HS-27A (cell line): Measurements from ENCODE around the gene GRIK5.
"Not testable (repeated sequence)": the region's sequence is repeated elsewhere in the genome, so short reads cannot be mapped to it uniquely, and the experiment has no call there.

ENCODE experiments used
- DNase-seq: peaks from one replicate; pipeline ENCODE4 v3.0.0-alpha.2; 2012; ENCODE audit warnings: low read depth, missing footprints

GRIK5 gene, protein sequence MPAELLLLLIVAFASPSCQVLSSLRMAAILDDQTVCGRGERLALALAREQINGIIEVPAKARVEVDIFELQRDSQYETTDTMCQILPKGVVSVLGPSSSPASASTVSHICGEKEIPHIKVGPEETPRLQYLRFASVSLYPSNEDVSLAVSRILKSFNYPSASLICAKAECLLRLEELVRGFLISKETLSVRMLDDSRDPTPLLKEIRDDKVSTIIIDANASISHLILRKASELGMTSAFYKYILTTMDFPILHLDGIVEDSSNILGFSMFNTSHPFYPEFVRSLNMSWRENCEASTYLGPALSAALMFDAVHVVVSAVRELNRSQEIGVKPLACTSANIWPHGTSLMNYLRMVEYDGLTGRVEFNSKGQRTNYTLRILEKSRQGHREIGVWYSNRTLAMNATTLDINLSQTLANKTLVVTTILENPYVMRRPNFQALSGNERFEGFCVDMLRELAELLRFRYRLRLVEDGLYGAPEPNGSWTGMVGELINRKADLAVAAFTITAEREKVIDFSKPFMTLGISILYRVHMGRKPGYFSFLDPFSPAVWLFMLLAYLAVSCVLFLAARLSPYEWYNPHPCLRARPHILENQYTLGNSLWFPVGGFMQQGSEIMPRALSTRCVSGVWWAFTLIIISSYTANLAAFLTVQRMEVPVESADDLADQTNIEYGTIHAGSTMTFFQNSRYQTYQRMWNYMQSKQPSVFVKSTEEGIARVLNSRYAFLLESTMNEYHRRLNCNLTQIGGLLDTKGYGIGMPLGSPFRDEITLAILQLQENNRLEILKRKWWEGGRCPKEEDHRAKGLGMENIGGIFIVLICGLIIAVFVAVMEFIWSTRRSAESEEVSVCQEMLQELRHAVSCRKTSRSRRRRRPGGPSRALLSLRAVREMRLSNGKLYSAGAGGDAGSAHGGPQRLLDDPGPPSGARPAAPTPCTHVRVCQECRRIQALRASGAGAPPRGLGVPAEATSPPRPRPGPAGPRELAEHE

GRCh38 chr19:42069619-42070351, at the start of gene GRIK5:
GRIK5 (minus strand) TSS chr19:42070206; CDS start chr19:42065770, 4,436 bp downstream.
- DNase-seq: no peak

DNA sequence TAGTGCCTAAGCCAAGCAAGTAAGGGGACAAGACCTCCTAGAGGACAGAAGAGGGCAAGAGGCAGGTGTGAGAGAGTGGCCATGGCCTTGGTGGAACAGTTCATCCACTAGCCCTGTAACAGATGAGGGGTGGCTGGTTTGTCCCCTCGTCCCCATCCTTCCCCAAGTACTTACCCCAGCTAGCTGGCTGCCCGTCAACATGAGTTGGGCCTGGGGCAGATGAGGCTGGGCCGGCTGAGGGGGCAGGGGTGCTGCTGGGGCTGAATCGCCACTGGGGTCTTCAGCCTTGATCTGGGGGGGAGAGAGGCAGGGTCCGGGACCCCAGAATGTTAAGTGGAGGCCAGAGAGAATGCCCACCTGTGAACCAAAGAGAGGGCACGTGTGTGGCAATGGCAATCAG, 47.1 kb upstream of the GRIK5 start:
- DNase-seq: no peak

DNA sequence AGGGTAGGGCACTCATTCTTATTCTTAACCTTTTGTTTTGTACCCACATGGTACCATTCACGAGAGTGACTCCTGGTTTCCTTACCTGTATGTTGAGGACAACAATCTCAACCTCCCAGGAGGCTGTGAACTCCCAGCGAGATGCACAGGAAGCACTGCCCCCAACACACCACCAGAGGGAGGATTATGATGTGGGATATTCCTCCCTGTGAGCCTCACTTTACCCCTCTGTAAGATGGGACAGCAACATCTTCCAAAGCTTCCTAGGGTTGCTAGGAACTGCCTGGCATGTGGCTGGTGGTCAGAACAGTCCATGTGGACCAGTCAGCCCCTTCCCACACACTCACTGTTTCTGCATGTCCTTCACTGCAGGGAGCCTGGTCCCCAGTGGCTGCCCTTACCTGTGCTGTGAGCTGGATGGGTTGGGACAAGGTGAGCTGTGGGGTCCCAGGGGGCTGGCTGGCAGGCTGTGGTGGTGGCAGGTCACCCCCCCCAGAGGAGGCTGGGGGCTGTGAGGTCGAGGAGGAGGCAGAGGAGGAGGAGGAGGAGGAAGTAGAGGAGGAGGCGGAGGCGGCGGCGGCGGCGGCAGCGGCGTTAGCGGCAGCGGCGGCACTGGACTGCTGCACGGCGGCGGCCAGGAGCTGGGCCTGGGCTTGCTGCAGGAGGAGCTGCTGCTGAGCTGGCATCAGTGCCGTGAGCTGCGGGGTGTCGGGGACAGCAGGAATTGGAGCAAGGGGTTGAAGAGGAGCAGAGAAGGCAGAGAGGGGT, 46.5 kb upstream of the GRIK5 start:
- no peak for DNase-seq

DNA sequence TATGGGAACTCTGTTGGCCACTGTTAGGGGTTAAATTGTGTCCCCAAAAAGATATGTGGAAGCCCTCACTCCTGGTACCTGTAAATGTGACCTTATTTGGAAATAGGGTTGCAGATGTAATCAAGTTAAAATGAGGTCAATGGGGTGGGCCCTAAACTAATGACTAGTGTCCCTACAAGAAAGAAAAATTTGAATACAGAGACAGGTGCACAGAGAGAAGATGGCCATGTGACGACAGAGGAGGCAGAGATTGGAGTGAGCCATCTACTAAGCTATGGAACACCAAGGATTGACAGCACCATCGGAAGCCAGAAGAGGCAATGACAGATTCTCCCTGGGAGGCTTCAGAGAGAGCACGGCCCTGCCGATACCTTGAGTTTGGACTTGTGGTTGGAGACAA, 45.7 kb upstream of the GRIK5 start:
- no peak for DNase-seq

DNA sequence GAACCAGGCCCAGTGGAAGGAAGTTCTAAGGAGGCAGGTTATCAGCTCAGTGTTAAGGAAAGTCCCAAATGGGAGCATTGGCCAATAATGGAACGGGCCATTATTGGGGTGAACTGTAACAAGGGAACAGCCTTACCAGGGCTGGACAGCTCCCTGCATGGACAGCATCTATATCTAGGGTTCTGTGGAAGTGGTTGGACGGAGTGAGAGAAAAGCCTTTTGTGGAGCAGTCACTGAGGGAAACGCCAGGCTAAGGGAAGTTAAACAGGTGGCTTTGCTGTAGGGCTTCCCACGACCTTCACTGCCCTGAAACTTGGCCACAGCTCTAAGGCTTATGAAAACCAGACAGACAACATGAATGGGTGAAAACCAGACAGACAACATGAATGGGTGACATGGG, 45.2 kb upstream of the GRIK5 start:
- no peak for DNase-seq

GRCh38 chr19:42114412-42114811, 44.4 kb upstream of the GRIK5 start:
- no peak for DNase-seq

- DNase-seq: peak; percentile 100
Observed at GRCh38 chr19:42113641-42114348, 43.8 kb upstream of the GRIK5 start.

DNA sequence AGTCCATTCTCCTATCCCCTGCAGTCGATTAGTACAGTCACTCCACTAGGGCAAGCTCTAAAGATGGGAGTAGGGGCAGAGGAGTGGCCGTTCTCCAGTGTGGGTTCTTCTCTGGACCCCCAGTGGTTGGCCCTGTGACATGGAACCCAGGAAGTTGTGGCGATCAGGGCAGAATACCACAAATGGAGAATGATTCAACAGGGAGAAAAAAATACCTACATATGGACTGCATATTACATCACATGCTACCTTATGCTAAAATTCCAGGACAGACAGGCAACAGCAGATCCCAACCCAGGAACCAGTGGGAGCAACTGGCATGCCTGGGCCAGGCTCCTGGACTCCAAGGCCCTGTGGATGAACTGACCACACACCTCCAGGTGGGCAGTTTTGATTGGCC, 41.8 kb upstream of the GRIK5 start:
- no peak for DNase-seq

- peak; percentile 82 for DNase-seq
Observed at GRCh38 chr19:42111384-42111783, 41.4 kb upstream of the GRIK5 start.

DNA sequence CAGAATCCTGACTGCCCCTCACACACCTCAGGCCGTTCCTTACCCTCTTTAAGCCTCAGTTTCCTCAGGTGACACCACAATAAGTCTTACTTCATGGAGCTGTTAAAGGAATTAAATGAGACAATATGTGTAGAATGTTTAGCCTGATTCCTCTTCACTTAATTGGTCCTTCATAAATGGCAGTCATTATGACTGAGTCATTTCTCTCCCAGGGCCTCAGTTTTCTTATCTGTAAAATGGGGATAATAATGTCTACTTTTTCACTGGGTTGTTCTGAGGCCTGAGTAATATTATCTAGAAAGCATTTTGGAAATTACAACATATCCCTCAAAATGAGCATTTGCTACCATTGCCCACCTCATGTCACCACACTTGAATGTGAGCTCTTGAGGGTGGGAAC, 40.7 kb upstream of the GRIK5 start:
- no peak for DNase-seq

DNA sequence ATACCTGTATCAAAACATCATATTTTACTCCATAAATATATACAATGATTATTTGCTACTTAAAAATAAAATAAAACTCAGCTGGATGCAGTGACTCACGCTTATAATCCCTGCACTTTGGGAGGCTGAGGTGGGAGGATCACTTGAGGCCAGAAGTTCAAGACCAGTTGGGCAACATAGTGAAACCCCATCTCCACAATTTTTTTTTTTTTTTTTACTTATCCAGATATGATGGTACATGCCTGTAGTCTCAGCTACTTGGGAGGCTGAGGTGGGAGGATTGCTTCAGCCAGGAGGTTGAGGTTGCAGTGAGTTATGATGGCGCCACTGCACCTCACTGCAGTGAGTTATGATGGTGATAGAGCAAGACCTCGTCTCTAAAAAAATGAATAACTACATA, 39.9 kb upstream of the GRIK5 start:
- no peak for DNase-seq

DNA sequence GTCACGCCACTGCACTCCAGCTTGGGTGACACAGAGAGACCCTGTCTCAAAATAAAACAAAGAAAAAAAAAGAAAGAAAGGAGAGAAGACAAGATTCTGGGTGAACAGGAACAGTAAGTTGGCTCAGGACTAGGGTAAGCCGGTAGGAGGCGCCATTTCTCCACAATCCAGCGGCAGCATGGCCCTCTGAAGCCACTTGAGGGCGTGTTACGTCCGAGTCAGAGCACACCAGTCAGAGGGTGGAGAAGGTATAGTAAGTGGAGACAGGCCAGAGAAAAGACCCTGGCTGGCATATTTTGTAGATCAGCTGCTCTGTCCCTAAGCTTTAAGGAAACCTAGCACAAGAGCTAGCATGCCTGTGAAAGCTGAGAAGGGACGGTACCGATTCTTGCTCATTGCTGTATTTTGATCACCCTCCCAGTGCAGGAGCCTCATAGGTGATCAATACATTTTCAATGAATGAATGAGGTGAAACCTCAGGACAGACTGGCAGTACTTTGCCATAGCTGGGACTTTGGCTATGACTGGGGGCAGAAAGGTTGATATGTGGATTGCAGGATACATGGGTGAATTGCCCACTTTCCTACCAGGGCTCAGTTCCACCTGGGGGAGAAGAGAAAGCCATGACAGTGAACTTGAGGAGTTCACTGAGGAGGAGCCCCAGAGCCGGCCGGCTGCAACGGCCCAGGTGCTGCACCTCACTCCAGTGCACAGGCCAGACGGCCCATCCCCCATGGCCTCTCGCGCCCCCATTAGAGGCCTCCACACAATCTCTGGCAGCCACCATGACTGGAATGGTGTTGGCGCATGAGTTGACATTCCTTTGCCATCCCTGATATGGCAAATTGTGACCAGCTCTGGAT, 38.8 kb upstream of the GRIK5 start:
- peak; percentile 87 for DNase-seq

DNA sequence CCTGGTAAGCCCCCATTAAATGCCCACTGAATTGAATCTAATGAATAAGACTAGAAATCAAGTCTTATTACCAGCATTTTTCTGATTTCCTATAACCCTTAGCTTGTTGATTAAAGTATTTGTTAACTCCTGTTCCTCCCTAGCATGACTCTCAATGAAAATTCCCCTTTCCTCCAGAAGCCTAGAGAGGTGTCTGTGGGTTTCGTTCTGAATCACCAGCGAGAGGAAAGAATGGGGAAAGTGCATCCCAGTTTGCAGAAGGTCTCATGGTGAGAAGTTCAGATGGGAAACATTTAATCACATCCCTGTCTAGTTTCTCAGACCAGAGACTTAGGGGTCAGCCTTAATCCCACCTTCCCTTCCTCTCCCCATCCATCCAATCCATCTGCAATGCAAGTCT, 35.4 kb upstream of the GRIK5 start:
- DNase-seq: no peak

DNA sequence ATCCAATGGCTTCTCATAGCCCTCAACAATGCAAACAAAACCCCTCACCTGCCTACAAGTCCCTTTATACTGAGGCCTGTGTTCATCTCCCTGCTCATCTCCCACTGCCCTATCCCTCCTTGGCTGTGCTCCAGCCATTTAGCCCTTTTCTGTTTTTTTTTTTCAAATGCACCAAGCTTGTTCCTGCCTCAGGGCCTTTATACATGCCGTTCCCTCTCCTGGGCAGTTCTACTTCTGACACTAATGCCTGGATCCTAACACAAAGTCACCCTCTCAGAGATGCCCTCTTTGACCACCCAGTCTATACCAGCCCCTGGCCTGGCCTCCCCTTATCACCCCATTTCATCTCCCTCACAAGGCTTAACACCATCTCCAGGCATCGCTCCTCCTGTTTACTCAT, 32.9 kb upstream of the GRIK5 start:
- no peak for DNase-seq

- not testable (repeated sequence) for DNase-seq
Observed at GRCh38 chr19:42100241-42100640, 30.2 kb upstream of the GRIK5 start.

DNA sequence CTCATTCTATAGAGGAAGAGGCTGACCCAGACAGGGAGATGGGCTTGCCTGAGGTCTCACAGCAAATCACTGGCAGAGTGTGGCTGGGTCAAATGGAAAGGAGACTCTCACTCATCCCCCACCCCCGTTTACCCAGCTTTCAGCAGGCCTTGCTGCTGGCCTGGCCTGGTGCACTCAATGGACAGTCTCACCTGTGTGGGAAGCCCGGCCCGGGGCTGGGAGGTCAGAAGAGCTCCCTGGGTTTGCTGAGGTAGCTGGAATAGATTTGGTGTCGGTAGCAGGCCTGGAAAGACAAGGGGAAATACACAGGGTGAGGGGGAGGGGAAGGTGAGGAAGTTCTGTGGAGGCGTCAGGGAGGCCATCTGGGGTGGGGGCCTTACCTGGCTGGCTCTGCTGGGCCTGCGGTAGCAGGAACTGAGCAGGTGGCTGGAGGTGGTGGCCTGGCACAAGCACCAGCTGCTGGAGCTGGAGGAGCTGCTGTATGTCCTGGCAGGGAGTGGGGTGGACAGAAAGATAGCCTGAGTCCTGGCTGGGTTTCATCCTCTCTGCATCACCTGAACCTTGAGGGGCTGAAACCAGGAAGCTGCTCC, 29.4 kb upstream of the GRIK5 start:
- no peak for DNase-seq

GRCh38 chr19:42098781-42099180, 28.8 kb upstream of the GRIK5 start:
- no peak for DNase-seq

DNA sequence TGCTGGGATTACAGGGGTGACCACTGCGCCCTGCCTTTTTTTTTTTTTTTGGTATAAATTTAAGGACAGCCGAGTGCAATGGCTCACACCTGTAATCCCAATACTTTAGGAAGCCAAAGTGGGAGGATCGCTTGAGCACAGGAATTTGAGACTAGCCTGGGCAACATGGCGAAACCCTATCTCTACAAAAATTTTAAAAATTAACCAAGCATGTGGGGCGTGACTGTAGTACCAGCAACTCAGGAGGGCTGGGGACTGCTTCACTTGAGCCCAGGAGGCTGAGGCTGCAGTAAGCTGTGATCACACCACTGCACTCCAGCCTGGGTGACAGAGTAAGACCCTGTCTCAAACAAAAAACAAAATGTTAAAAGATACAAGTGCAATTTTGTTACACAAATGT, 27.5 kb upstream of the GRIK5 start:
- DNase-seq: no peak

DNA sequence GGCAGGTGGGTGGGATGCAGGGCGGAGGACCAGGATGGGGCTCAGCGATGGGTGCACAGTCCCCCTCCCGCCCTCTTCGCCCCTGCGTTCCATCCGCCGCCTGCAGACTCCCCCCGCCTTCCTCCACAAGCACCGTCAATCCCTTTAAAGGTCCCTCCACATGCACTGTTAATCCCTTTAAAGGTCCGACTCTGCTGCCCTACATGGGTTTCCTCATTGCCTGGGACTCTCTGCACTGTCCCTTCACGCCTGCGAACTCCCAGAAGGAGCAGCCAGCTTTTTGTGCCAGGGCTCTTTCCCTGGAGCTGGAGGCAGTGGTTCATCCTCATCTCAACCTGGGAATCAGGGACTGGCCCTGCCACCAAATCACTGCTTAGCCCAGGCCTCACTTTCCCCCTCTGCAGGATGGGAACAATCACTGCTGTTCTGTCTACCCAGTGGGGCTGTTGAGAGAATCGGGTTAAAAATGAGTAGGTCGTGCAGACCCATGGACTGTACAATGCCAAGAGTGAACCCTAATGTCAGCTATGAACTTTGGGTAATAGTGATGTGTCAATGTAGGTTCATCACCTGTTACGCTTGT, 26.3 kb upstream of the GRIK5 start:
- DNase-seq: no peak
